WERI-Rb-1 (cell line): ENCODE results near the gene ADIRF.
"Not testable (repeated sequence)": the region's sequence is repeated elsewhere in the genome, so short reads cannot be mapped to it uniquely, and the experiment has no call there.

Experiments used
- DNase-seq: peaks from one replicate; pipeline ENCODE4 v3.0.0-alpha.2; 2020
- H3K27ac ChIP-seq: fragments of 250-450 bp; sonication (Bioruptor Pico); 2 replicates; pipeline ENCODE4 v1.5.1; 2020; ENCODE audit warnings: mild to moderate bottlenecking, moderate library complexity
- H3K27me3 ChIP-seq: fragments of 250-450 bp; sonication (Bioruptor Pico); 2 replicates; pipeline ENCODE4 v1.5.1; 2021; ENCODE audit warnings: mild to moderate bottlenecking, low read depth, moderate library complexity; ENCODE audit not compliant: insufficient read depth, severe bottlenecking
- H3K36me3 ChIP-seq: fragments of 250-450 bp; sonication (Bioruptor Pico); 2 replicates; pipeline ENCODE4 v1.5.1; 2020; ENCODE audit warnings: mild to moderate bottlenecking, moderate library complexity
- H3K4me3 ChIP-seq: 2 replicates; pipeline ENCODE4 v1.5.1; 2011; ENCODE audit warnings: low read depth, mild to moderate bottlenecking, control low read depth, low read length
- H3K9me3 ChIP-seq: fragments of 250-450 bp; sonication (Bioruptor Pico); 2 replicates; pipeline ENCODE4 v1.5.1; 2021; ENCODE audit warnings: mild to moderate bottlenecking, moderate library complexity; ENCODE audit not compliant: severe bottlenecking
- CTCF ChIP-seq: IDR thresholded peaks from 2 replicates; pipeline ENCODE4 v1.5.1; 2011; ENCODE audit warnings: low read depth, mild to moderate bottlenecking, control low read depth, inconsistent platforms, low read length

ADIRF gene

GRCh38 chr10:86968271-86968993 lies at the start of gene ADIRF:
Gene ADIRF (plus strand): TSS chr10:86968482. CDS start chr10:86968545, 63 bp downstream.
- TF ChIP-seq CTCF: no peak
- Histone ChIP-seq H3K4me3 (no peak within 1 kb of the TSS), H3K36me3 (no peaks in the 10 kb centered on the region), H3K27me3 (no peaks in the 10 kb centered on the region), H3K9me3 (no peaks in the 10 kb centered on the region), H3K27ac (no peak within 1 kb of the TSS; the same call in 1 of the 2 replicates)
- DNase-seq: no peak

- no peaks in the 10 kb centered on the region for H3K27me3 ChIP-seq
- TF ChIP-seq CTCF: no peak
- DNase-seq: no peak
- H3K9me3 ChIP-seq: no peaks in the 10 kb centered on the region
- H3K27ac ChIP-seq: no peak overlapping the region
- H3K36me3 ChIP-seq: peaks cover 53% of the 10 kb centered on the region
- H3K4me3 ChIP-seq: no peak overlapping the region
Measured at GRCh38 chr10:86922553-86922961, 45.7 kb upstream of the ADIRF start.

DNA sequence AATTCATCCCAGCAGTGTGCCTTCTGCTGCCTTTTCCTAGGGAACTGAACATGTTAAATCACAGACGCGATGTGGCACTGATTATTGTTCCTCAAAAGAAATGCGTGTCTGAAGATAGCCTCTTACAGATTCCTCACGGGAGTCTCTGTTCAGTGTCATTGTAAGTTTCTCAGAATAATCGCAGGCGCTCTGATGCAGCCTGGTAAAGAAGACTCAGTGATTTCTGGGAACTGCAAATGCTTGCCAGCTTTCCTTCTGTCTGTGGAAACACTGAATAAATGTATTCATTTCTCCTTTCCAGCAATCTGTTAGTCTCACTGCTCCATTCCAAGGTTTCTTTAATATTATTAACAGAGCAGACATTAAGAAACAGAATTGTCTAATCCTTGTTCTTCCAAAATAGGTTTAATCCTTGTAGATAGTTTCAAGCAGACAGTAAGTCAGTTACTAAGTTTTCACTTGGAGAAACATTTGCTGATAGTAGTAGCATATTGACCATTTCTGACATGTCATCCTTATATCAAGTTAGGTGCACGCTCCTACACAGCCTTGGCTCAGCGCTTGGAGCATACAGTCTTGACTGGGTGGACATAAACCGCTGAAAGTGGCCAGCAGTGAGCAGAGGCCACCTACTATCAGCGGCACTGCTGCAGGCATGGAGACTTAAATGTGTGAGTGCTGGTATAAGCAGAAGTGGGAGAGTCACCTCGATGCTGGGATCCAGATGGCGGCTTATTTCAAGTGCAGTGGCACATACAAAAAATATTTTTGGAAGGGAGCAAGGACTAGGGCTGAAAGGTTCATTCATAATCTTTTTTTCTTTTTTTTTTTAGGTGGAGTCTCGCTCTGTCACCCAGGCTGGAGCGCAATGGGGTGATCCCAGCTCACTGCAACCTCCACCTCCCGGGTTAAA lies 38.6 kb upstream of the ADIRF start:
- no peaks in the 10 kb centered on the region for H3K9me3 ChIP-seq
- peaks cover 27% of the 10 kb centered on the region for H3K36me3 ChIP-seq
- TF ChIP-seq CTCF: no peak
- no peaks in the 10 kb centered on the region for H3K27me3 ChIP-seq
- no peak overlapping the region for H3K27ac ChIP-seq
- H3K4me3 ChIP-seq: no peak overlapping the region
- no peak for DNase-seq

DNA sequence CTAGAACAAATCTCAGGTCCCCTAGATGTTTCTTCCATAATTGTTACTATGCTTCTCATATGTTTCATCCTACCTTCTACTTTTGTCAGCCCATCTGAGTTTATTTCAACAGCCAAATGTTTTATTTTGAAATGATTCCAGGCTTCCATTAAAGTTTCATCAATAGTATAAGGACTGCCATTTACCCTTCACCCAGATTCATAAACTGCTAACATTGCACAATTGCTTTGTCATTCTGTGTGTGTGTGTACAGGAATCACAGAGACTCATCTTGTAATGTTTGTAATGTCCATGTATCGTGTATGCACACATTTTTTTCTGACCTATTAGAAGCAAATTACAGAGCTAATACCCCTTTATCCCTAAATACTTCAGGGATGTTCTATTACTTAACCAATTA lies 36.4 kb upstream of the ADIRF start:
- Histone ChIP-seq H3K4me3 (no peak overlapping the region), H3K9me3 (no peaks in the 10 kb centered on the region), H3K27me3 (no peaks in the 10 kb centered on the region), H3K27ac (no peak overlapping the region), H3K36me3 (peaks cover 27% of the 10 kb centered on the region)
- no peak for DNase-seq
- TF ChIP-seq CTCF: no peak

DNA sequence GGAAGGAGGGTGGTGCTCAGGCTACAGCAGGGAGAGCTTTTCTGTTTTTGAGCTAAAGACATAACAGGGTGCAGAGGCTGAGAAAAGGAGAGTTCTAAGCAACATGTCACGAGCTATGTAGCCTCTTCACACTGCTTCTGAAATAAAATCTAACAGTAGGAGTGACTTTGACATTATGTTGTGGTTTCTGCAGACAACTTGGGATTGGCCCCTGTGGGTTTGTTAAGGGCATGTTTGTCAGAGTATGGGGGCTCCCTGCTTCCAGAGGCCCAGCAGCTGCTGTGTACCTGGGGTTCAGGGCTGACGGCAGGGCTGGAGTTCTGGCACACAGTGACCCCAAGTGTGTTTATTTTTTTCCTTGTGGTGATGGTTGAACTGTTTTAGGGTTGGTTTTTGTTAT lies 35.6 kb upstream of the ADIRF start:
- no peak for TF ChIP-seq CTCF
- H3K27me3 ChIP-seq: no peaks in the 10 kb centered on the region
- no peak overlapping the region for H3K4me3 ChIP-seq
- H3K9me3 ChIP-seq: no peaks in the 10 kb centered on the region
- H3K36me3 ChIP-seq: peaks cover 27% of the 10 kb centered on the region
- H3K27ac ChIP-seq: no peak overlapping the region
- no peak for DNase-seq

DNA sequence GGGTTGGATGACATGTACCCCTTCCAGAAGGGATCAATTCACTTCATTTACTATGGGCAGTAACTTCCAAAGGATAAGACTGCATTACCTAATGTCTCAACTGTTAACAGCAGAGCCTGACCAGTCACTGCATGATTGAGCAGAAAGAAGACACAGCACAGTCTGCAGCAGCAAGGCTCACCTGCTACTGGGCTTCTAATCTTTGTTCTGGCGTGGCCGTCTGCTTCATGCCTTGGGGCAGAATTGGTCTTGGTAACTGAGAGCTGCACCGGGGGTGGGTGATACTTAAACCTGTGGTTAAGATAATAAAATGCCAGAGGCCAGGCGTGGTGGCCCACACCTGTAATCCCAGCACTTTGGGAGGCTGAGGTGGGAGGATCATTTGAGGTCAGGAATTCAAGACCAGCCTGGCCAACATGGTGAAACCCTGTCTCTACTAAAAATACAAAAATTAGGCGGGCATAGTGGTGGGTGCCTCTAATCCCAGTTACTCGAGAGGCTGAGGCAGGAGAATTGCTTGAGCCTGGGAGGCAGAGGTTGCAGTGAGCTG lies 34.0 kb upstream of the ADIRF start:
- peaks cover 14% of the 10 kb centered on the region for H3K36me3 ChIP-seq
- not testable (repeated sequence) for H3K27me3 ChIP-seq, H3K9me3 ChIP-seq, H3K27ac ChIP-seq, DNase-seq, H3K4me3 ChIP-seq
